Progenitor cell of endocrine pancreas (in vitro differentiated cells): Measurements from ENCODE around the gene IZUMO2. TPM values are rescaled to one million over a fixed set of nuclear protein-coding genes. Genes with fewer than 3 reads are reported as not detected.

ENCODE experiments used
- DNase-seq: peaks from one replicate; pipeline ENCODE4 v3.0.0; 2021; ENCODE audit warnings: low spot score; ENCODE audit not compliant: unreplicated experiment
- H3K27ac Mint-ChIP-seq: 2 replicates; pipeline ENCODE4 v1.8.0; 2021; ENCODE audit warnings: mild to moderate bottlenecking, moderate library complexity, mixed read lengths
- H3K27me3 Mint-ChIP-seq: 2 replicates; pipeline ENCODE4 v1.8.0; 2021; ENCODE audit warnings: mixed read lengths
- H3K36me3 Mint-ChIP-seq: 2 replicates; pipeline ENCODE4 v1.8.0; 2022; ENCODE audit warnings: mixed read lengths; ENCODE audit not compliant: insufficient read depth
- H3K4me1 Mint-ChIP-seq: 2 replicates; pipeline ENCODE4 v1.8.0; 2021; ENCODE audit warnings: low read depth, mixed read lengths
- H3K4me3 Mint-ChIP-seq: 2 replicates; pipeline ENCODE4 v1.8.0; 2021; ENCODE audit warnings: low read depth, mild to moderate bottlenecking, moderate library complexity, mixed read lengths
- H3K9me3 Mint-ChIP-seq: 2 replicates; pipeline ENCODE4 v1.8.0; 2021; ENCODE audit warnings: low read depth, mixed read lengths
- CTCF ChIP-seq: fragments of 200-600 bp; sonication (generic); IDR thresholded peaks from one replicate; pipeline ENCODE4 v1.5.0; 2021; ENCODE audit warnings: antibody characterized with exemption, mild to moderate bottlenecking; ENCODE audit not compliant: unreplicated experiment
- total RNA-seq: library from RNA; stranded (reverse); gene quantifications from 2 replicates; pipeline ENCODE4 v1.2.1, GENCODE V29; 2021

IZUMO2 gene
- total RNA-seq, 1 donor from 2014 or later = not detected

GRCh38 chr19:50187937-50188336, 24.9 kb upstream of the IZUMO2 start:
- Mint-ChIP-seq H3K36me3 (no peaks in the 10 kb centered on the region), H3K4me1 (no peaks in the 10 kb centered on the region), H3K27me3 (peaks cover 26% of the 10 kb centered on the region), H3K4me3 (no peak overlapping the region), H3K27ac (no peak overlapping the region), H3K9me3 (no peaks in the 10 kb centered on the region)
- TF ChIP-seq CTCF = no peak
- DNase-seq = no peak

GRCh38 chr19:50184196-50184595, 21.1 kb upstream of the IZUMO2 start:
- no peak for TF ChIP-seq CTCF
- no peak overlapping the region for H3K4me3 Mint-ChIP-seq
- no peak for DNase-seq
- H3K36me3 Mint-ChIP-seq = no peaks in the 10 kb centered on the region
- H3K27ac Mint-ChIP-seq = no peak overlapping the region
- H3K4me1 Mint-ChIP-seq = no peaks in the 10 kb centered on the region
- H3K9me3 Mint-ChIP-seq = no peaks in the 10 kb centered on the region
- peaks cover 13% of the 10 kb centered on the region for H3K27me3 Mint-ChIP-seq

GRCh38 chr19:50181121-50181520, 18.0 kb upstream of the IZUMO2 start:
- Mint-ChIP-seq H3K36me3 (no peaks in the 10 kb centered on the region), H3K4me1 (no peaks in the 10 kb centered on the region), H3K27me3 (peaks cover 13% of the 10 kb centered on the region), H3K9me3 (no peaks in the 10 kb centered on the region), H3K27ac (no peak overlapping the region), H3K4me3 (no peak overlapping the region)
- TF ChIP-seq CTCF = no peak
- no peak for DNase-seq

- TF ChIP-seq CTCF = no peak
- Mint-ChIP-seq H3K27ac (no peak overlapping the region), H3K27me3 (peaks cover 16% of the 10 kb centered on the region), H3K9me3 (peaks cover 3% of the 10 kb centered on the region), H3K4me3 (no peak overlapping the region), H3K4me1 (no peaks in the 10 kb centered on the region), H3K36me3 (no peaks in the 10 kb centered on the region)
- DNase-seq = no peak
Observed at GRCh38 chr19:50178859-50179537, 15.9 kb upstream of the IZUMO2 start.

- Mint-ChIP-seq H3K27me3 (peaks cover 16% of the 10 kb centered on the region), H3K27ac (no peak overlapping the region), H3K36me3 (no peaks in the 10 kb centered on the region), H3K4me3 (no peak overlapping the region), H3K4me1 (no peaks in the 10 kb centered on the region), H3K9me3 (peaks cover 3% of the 10 kb centered on the region)
- DNase-seq = no peak
- TF ChIP-seq CTCF = no peak
Observed at GRCh38 chr19:50178320-50178719, 15.2 kb upstream of the IZUMO2 start.
